Measurements from ENCODE around the gene ERLEC1. TPM values are rescaled to one million over a fixed set of nuclear protein-coding genes. Genes with fewer than 3 reads are reported as not detected.

ERLEC1 gene
- total RNA-seq, 1 donor from 2014 or later: 54.2 TPM

DNA sequence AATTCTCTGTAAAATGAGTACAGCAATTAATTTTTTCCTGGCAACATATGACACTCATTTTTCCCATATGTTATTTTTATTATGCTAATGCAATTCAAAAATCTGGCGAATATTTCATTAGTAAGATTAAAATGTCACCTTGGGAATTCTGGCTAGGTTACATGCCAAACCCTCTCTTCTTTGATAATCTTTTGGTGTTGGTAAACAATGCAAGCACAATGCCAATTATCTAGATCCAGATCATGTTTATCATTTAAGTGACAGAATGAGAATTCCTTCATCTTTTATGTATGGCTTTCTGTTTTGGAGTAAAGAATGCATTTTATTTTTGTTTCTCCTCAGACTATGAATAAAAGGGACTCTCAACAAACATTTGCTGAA lies 39.2 kb downstream of the ERLEC1 start:
- Mint-ChIP-seq H3K36me3 (ENCODE audit: low read depth, unreplicated experiment) (peaks cover under 1% of the 10 kb centered on the region), H3K4me1 (ENCODE audit: low read depth, unreplicated experiment) (peaks cover 6% of the 10 kb centered on the region), H3K9me3 (ENCODE audit: unreplicated experiment) (no peaks in the 10 kb centered on the region), H3K27ac (ENCODE audit: unreplicated experiment) (no peak overlapping the region), H3K4me3 (ENCODE audit: unreplicated experiment) (no peak overlapping the region), H3K27me3 (ENCODE audit: low read depth, unreplicated experiment) (no peaks in the 10 kb centered on the region)
- H3K4me1 ChIP-seq (ENCODE audit: insufficient read depth, low read length): no peaks in the 10 kb centered on the region
- no peaks in the 10 kb centered on the region for H3K79me2 ChIP-seq (ENCODE audit: insufficient read depth, low read length)
- H2AFZ ChIP-seq (ENCODE audit: low read depth, low read length): no peak overlapping the region
- H3K4me3 ChIP-seq (ENCODE audit: insufficient read depth, low read depth, low read length): no peak overlapping the region
- H3K9me3 ChIP-seq (ENCODE audit: insufficient read depth, low read depth, low read length): no peaks in the 10 kb centered on the region
- no peak for DNase-seq (ENCODE audit: low read depth)
- no peak overlapping the region for H3K27ac ChIP-seq (ENCODE audit: low read depth, low read length)
- no peaks in the 10 kb centered on the region for H4K20me1 ChIP-seq (ENCODE audit: insufficient read depth, low read length)
- TF ChIP-seq, protein P1, sequence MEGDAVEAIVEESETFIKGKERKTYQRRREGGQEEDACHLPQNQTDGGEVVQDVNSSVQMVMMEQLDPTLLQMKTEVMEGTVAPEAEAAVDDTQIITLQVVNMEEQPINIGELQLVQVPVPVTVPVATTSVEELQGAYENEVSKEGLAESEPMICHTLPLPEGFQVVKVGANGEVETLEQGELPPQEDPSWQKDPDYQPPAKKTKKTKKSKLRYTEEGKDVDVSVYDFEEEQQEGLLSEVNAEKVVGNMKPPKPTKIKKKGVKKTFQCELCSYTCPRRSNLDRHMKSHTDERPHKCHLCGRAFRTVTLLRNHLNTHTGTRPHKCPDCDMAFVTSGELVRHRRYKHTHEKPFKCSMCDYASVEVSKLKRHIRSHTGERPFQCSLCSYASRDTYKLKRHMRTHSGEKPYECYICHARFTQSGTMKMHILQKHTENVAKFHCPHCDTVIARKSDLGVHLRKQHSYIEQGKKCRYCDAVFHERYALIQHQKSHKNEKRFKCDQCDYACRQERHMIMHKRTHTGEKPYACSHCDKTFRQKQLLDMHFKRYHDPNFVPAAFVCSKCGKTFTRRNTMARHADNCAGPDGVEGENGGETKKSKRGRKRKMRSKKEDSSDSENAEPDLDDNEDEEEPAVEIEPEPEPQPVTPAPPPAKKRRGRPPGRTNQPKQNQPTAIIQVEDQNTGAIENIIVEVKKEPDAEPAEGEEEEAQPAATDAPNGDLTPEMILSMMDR (IDR thresholded peaks at IDR 0.05; ENCODE audit: insufficient read depth, low read depth, low read length): no peak
- TF ChIP-seq EZH2 (IDR thresholded peaks at IDR 0.05; ENCODE audit: insufficient read depth, low read length): no peak
- no peaks in the 10 kb centered on the region for H3K27me3 ChIP-seq (ENCODE audit: insufficient read depth, low read length)
- no peak overlapping the region for H3K4me2 ChIP-seq (ENCODE audit: low read length)
- peaks cover 4% of the 10 kb centered on the region for H3K36me3 ChIP-seq (ENCODE audit: insufficient read depth, low read length)
- no peak overlapping the region for H3K9ac ChIP-seq (ENCODE audit: low read length)
- no peak for FAIRE-seq

DNA sequence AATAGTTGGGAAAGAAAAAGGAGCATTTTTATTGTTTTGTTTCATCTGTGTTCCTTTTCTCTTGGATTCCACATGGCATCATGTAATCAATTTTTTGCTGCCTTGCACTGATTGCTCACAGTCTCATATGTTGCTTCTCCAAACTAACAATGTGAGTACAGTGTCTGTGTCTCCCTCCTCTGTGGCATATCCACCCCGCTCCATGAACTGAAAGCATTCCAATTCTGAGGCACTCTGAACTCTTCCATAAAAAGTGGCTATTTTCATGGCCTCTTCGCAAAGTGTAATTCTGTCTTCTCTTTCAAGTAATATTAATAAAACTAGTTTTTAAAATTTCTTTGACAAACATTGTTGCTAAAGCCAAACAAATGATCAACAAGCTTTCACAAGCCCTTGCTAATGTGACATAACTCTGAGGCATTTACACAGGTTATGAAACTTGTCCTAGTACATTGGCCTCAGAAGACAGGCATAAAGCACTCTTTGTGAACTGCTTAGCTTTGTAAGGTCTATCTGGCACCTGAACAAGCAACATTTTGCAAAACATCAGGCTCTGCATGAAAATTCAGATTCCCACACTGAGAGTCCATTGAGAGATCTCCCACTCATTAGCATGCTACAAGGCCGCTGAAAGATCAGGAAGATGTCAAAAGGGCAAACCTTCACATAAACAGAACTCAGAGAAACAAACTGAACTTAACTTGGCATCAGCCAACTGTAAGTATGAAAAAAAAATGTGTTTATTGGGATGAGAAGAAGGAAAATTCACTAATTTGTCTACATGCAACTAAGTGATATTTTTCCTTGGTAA lies 39.9 kb downstream of the ERLEC1 start:
- Histone ChIP-seq H3K4me3 (ENCODE audit: insufficient read depth, low read depth, low read length) (no peak overlapping the region), H3K4me1 (ENCODE audit: insufficient read depth, low read length) (no peaks in the 10 kb centered on the region), H3K27ac (ENCODE audit: low read depth, low read length) (no peak overlapping the region), H2AFZ (ENCODE audit: low read depth, low read length) (no peak overlapping the region), H3K4me2 (ENCODE audit: low read length) (no peak overlapping the region), H3K36me3 (ENCODE audit: insufficient read depth, low read length) (peaks cover 4% of the 10 kb centered on the region), H3K79me2 (ENCODE audit: insufficient read depth, low read length) (no peaks in the 10 kb centered on the region), H3K9ac (ENCODE audit: low read length) (no peak overlapping the region), H3K9me3 (ENCODE audit: insufficient read depth, low read depth, low read length) (no peaks in the 10 kb centered on the region), H3K27me3 (ENCODE audit: insufficient read depth, low read length) (no peaks in the 10 kb centered on the region), H4K20me1 (ENCODE audit: insufficient read depth, low read length) (no peaks in the 10 kb centered on the region)
- FAIRE-seq (no peak), DNase-seq (ENCODE audit: low read depth) (no peak)
- Mint-ChIP-seq H3K9me3 (ENCODE audit: unreplicated experiment) (no peaks in the 10 kb centered on the region), H3K4me1 (ENCODE audit: low read depth, unreplicated experiment) (peaks cover 6% of the 10 kb centered on the region), H3K27ac (ENCODE audit: unreplicated experiment) (no peak overlapping the region), H3K36me3 (ENCODE audit: low read depth, unreplicated experiment) (peaks cover 4% of the 10 kb centered on the region), H3K27me3 (ENCODE audit: low read depth, unreplicated experiment) (no peaks in the 10 kb centered on the region), H3K4me3 (ENCODE audit: unreplicated experiment) (no peak overlapping the region)
- TF ChIP-seq, protein P1 (IDR thresholded peaks at IDR 0.05; ENCODE audit: insufficient read depth, low read depth, low read length): no peak
- no peak for TF ChIP-seq EZH2 (IDR thresholded peaks at IDR 0.05; ENCODE audit: insufficient read depth, low read length)

Measured in astrocyte (in vitro differentiated cells and primary cell).